Lower lobe of right lung (tissue), 2 donors: ENCODE measurements around the gene STPG3. TPM values are rescaled to one million over a fixed set of nuclear protein-coding genes. Genes with fewer than 3 reads are reported as not detected.

Experiments used
- ATAC-seq, 2 donors: fragments of 200-7000 bp; cut with Tn5 transposase; one replicate each; pipeline ENCODE4 v1.9.1; 2020 to 2022; ENCODE audit warnings: mild to moderate bottlenecking in 2 of 2, moderate library complexity in 2 of 2
- DNase-seq: peaks from one replicate; pipeline ENCODE4 v3.0.0-alpha.2; 2020
- H3K27ac ChIP-seq: fragments of 200-600 bp; one replicate; pipeline ENCODE4 v1.8.0; 2022
- H3K27me3 ChIP-seq: fragments of 200-600 bp; one replicate; pipeline ENCODE4 v1.8.0; 2022; ENCODE audit warnings: low read depth
- H3K36me3 ChIP-seq: fragments of 200-600 bp; one replicate; pipeline ENCODE4 v1.8.0; 2022; ENCODE audit warnings: mild to moderate bottlenecking
- H3K4me1 ChIP-seq: fragments of 200-600 bp; one replicate; pipeline ENCODE4 v1.8.0; 2022
- H3K4me3 ChIP-seq: fragments of 200-600 bp; one replicate; pipeline ENCODE4 v1.8.0; 2022; ENCODE audit warnings: mild to moderate bottlenecking
- H3K9me3 ChIP-seq: fragments of 200-600 bp; one replicate; pipeline ENCODE4 v1.8.0; 2022
- CTCF ChIP-seq: fragments of 200-600 bp; IDR thresholded peaks from one replicate; pipeline ENCODE4 v1.8.0; 2022; ENCODE audit warnings: antibody characterized with exemption, mild to moderate bottlenecking
- intact Hi-C: fragments of 100-400 bp; cut with DNase I; formaldehyde crosslinking; loops from one replicate; pipeline ENCODE4 v1.11.0; 2022
- total RNA-seq: library from RNA; stranded (reverse); fragmentation: NEBNext Ultra II Directional; extraction: Animal tissue kit (Norgen Biotek cat#: 25700); gene quantifications from one replicate; pipeline ENCODE4 v1.2.1, GENCODE V29; 2021
- donor health status: DM: no; HTN: yes; CAD: no; lungs with severe emphysema.

Gene STPG3
- total RNA-seq, 1 donor from 2014 or later: 0.38 TPM

- peaks cover 30% of the 10 kb centered on the region for H3K4me1 ChIP-seq
- intact Hi-C loops: no loop called here
- peak; percentile 92 for TF ChIP-seq CTCF
- DNase-seq: peak; percentile 90
- peak within 1 kb of the TSS; percentile 77 for H3K27ac ChIP-seq
- no peaks in the 10 kb centered on the region for H3K36me3 ChIP-seq
- H3K4me3 ChIP-seq: peak within 1 kb of the TSS; percentile 6
- no peaks in the 10 kb centered on the region for H3K9me3 ChIP-seq
- peak; percentile 73 to 75 for ATAC-seq
- peaks cover 38% of the 10 kb centered on the region for H3K27me3 ChIP-seq
Measured at GRCh38 chr9:137227054-137227852, 23.8 kb upstream of the STPG3 start, which contains the start of gene RNF224. RNF224 (plus strand) TSS chr9:137227502; CDS start chr9:137228336, 834 bp downstream.

GRCh38 chr9:137227853-137228505 lies 23.1 kb upstream of the STPG3 start:
- Histone ChIP-seq H3K4me1 (peaks cover 23% of the 10 kb centered on the region), H3K9me3 (no peaks in the 10 kb centered on the region), H3K27ac (no peak overlapping the region), H3K36me3 (no peaks in the 10 kb centered on the region), H3K27me3 (peaks cover 45% of the 10 kb centered on the region), H3K4me3 (no peak overlapping the region)
- intact Hi-C loops: no loop called here
- TF ChIP-seq CTCF: no peak
- ATAC-seq (no peak), DNase-seq (no peak)

- H3K27me3 ChIP-seq: peaks cover 49% of the 10 kb centered on the region
- no peak overlapping the region for H3K27ac ChIP-seq
- no peak overlapping the region for H3K4me3 ChIP-seq
- no peaks in the 10 kb centered on the region for H3K36me3 ChIP-seq
- H3K4me1 ChIP-seq: peaks cover 21% of the 10 kb centered on the region
- DNase-seq (no peak), ATAC-seq (no peak)
- TF ChIP-seq CTCF: no peak
- intact Hi-C loops: no loop called here
- no peaks in the 10 kb centered on the region for H3K9me3 ChIP-seq
Measured at GRCh38 chr9:137228506-137228967, 22.5 kb upstream of the STPG3 start.

- Histone ChIP-seq H3K27ac (no peak overlapping the region), H3K4me1 (peaks cover 17% of the 10 kb centered on the region), H3K36me3 (no peaks in the 10 kb centered on the region), H3K4me3 (no peak overlapping the region), H3K27me3 (peaks cover 53% of the 10 kb centered on the region), H3K9me3 (no peaks in the 10 kb centered on the region)
- DNase-seq (no peak), ATAC-seq (no peak)
- TF ChIP-seq CTCF: no peak
- intact Hi-C loops: no loop called here
Measured at GRCh38 chr9:137228968-137229896, 21.9 kb upstream of the STPG3 start.
